ENCODE data around the gene RAB5IF. TPM values are rescaled to one million over a fixed set of nuclear protein-coding genes. Genes with fewer than 3 reads are reported as not detected.

RAB5IF gene
- total and polyA plus RNA-seq, 2 of the 13 experiments (the other 11 are each of a cell fraction or from before 2014, with no cell fraction given): 261 to 305 TPM

GRCh38 chr20:36573798-36574365, 31.7 kb upstream of the RAB5IF start (continued):
- TF ChIP-seq JUND (CRISPR knock-in tag; IDR thresholded peaks at IDR 0.05) (0 out of 2 replicates have a peak, but pooled peaks have one; percentile 16), FOXP1 (IDR thresholded peaks at IDR 0.05) (no peak), FOXP1 (CRISPR knock-in tag; IDR thresholded peaks at IDR 0.05) (0 out of 2 replicates have a peak, but pooled peaks have one; percentile 11), KLF13 (CRISPR knock-in tag; IDR thresholded peaks at IDR 0.05) (no peak), ONECUT2 (CRISPR knock-in tag; IDR thresholded peaks at IDR 0.05) (no peak), GATA4 (IDR thresholded peaks at IDR 0.05; ENCODE audit: borderline replicate concordance, low read depth) (no peak), TSC22D2 (CRISPR knock-in tag; IDR thresholded peaks at IDR 0.05; ENCODE audit: borderline replicate concordance) (0 out of 2 replicates have a peak, but pooled peaks have one; percentile 33), TOPORS (CRISPR knock-in tag; IDR thresholded peaks at IDR 0.05) (no peak; the same call in 1 of the 2 replicates), NFKBIZ (CRISPR knock-in tag; IDR thresholded peaks at IDR 0.05) (peak; percentile 41; the same call in 1 of the 2 replicates), TCF7L2 (IDR thresholded peaks at IDR 0.05; ENCODE audit: low read depth, low read length) (no peak), TFAP4 (IDR thresholded peaks at IDR 0.05; ENCODE audit: borderline replicate concordance, low read depth) (peak; percentile 57; the same call in 1 of the 2 replicates), TEAD3 (CRISPR knock-in tag; optimal IDR thresholded peaks at IDR 0.05; ENCODE audit: borderline replicate concordance) (peak; percentile 6), PCBP1 (IDR thresholded peaks at IDR 0.05; ENCODE audit: borderline replicate concordance, low read depth, low read length) (peak; percentile 33; the same call in 1 of the 2 replicates), ELF4 (CRISPR knock-in tag; IDR thresholded peaks at IDR 0.05; ENCODE audit: borderline replicate concordance) (no peak), ARHGAP35 (CRISPR knock-in tag; IDR thresholded peaks at IDR 0.05; ENCODE audit: borderline replicate concordance) (0 out of 2 replicates have a peak, but pooled peaks have one; percentile 54), ZNF816 (CRISPR knock-in tag; IDR thresholded peaks at IDR 0.05; ENCODE audit: borderline replicate concordance) (0 out of 2 replicates have a peak, but pooled peaks have one; percentile 3), JARID2 (CRISPR knock-in tag; IDR thresholded peaks at IDR 0.05; ENCODE audit: insufficient replicate concordance) (no peak), ZNF317 (CRISPR knock-in tag; IDR thresholded peaks at IDR 0.05) (0 out of 2 replicates have a peak, but pooled peaks have one; percentile 32), ARID5B (CRISPR knock-in tag; IDR thresholded peaks at IDR 0.05) (peak; percentile 37; the same call in 1 of the 2 replicates), TGIF2 (CRISPR knock-in tag; IDR thresholded peaks at IDR 0.05) (peak; percentile 50; the same call in 1 of the 2 replicates), SP5 (CRISPR knock-in tag; IDR thresholded peaks at IDR 0.05; ENCODE audit: borderline replicate concordance, low read depth) (0 out of 2 replicates have a peak, but pooled peaks have one; percentile 16)

All from HepG2 (cell line).